AG10803 (cell line): ENCODE measurements around the gene EPB41L1.

Source experiments
- DNase-seq: peaks from one replicate; pipeline ENCODE4 v3.0.0; 2010; ENCODE audit warnings: low read depth
- H3K4me3 ChIP-seq: 2 replicates; pipeline ENCODE4 v1.5.1; 2011; ENCODE audit warnings: mild to moderate bottlenecking, low read length, control low read depth
- CTCF ChIP-seq: conservative IDR thresholded peaks from 2 replicates; pipeline ENCODE4 v1.5.1; 2011; ENCODE audit warnings: mild to moderate bottlenecking, low read length, control low read depth, inconsistent platforms

EPB41L1 gene

GRCh38 chr20:36271639-36272546 lies 117.4 kb downstream of the EPB41L1 start:
- DNase-seq: no peak

GRCh38 chr20:36272547-36273220 lies 118.1 kb downstream of the EPB41L1 start:
- no peak for DNase-seq
- no peak overlapping the region for H3K4me3 ChIP-seq
- TF ChIP-seq CTCF: no peak

More at GRCh38 chr20:36271639-36272546, 117.4 kb downstream of the EPB41L1 start:
- no peak for TF ChIP-seq CTCF
- H3K4me3 ChIP-seq: no peak overlapping the region

- peak; percentile 49 for TF ChIP-seq CTCF
- no peak overlapping the region for H3K4me3 ChIP-seq
- peak; percentile 13 for DNase-seq
Measured at GRCh38 chr20:36273414-36274180, 119.1 kb downstream of the EPB41L1 start.

- TF ChIP-seq CTCF: no peak
- no peak overlapping the region for H3K4me3 ChIP-seq
- DNase-seq: no peak
Measured at GRCh38 chr20:36274181-36274841, 119.8 kb downstream of the EPB41L1 start.

- no peak overlapping the region for H3K4me3 ChIP-seq
- DNase-seq: no peak
- TF ChIP-seq CTCF: no peak
Measured at GRCh38 chr20:36275011-36275410, 120.5 kb downstream of the EPB41L1 start.

- no peak overlapping the region for H3K4me3 ChIP-seq
- no peak for DNase-seq
- TF ChIP-seq CTCF: no peak
Measured at GRCh38 chr20:36275441-36276189, 121.1 kb downstream of the EPB41L1 start.
